Measurements from ENCODE around the gene FLCN.
"Not testable (repeated sequence)": the region's sequence is repeated elsewhere in the genome, so short reads cannot be mapped to it uniquely, and the experiment has no call there.

FLCN gene

GRCh38 chr17:17186551-17187505, 50.1 kb downstream of the FLCN start:
- no peak for DNase-seq (ENCODE audit: low spot score)

DNA sequence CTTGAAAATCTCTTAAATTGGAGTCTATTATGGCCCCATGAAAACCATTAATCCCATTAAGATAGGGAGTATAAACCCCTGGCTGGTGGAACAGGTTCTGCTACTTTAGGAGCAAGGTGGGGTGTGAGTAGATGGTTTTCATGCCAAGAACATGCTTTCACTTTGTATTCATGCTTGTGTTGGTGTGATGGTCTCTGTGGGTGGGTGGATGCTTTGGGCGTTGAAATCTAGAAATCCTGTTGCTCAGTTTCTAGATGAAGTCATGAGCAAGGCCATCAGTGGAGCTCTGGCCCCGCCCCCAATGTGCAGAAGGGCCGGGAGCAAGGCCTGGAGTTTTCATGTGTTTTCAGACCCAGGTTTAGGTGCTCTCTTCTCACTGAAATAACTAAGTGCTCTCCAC, 50.9 kb downstream of the FLCN start:
- DNase-seq (ENCODE audit: low spot score), result no peak

DNA sequence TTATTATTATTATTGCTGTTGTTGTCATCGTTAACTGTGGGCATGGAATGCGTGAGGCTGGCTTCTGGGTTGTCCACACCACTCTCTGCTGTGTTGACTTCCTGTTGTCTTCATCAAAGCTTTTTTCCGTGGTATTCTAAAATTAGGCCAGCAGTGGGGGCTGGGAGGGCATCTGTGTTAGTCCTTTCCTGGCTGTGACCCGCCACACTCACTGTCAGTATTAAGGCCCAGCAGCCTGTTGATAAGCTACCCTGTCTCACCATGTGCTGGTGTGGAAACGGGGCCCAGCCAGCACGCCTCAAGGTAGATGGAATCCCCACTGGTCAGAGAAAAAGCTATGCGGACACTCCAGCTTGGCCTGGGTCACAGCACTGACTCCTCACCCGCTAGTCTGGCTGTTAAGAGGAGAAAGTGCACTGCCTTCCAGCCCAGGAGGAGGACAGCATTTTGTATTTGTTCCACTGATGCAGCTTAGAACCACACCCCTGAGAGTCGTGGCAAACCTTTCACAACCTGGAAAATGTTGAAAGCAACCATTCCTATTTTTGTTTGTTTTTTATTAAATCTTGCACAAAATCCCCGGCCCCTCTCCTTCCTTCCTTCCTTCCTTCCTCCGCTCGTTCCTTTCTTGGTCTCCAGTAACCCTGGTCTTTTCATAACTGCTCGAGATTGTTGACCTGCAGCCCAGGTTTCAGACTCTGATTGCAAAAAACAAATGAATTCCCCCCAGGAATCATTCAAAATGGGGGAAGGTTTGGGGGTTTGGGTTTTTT, 51.8 kb downstream of the FLCN start:
- not testable (repeated sequence) for DNase-seq (ENCODE audit: low spot score)

- DNase-seq (ENCODE audit: low spot score), result no peak
These were observed 53.2 kb downstream of the FLCN start for GRCh38 chr17:17183744-17184143.

GRCh38 chr17:17182598-17183136, 54.3 kb downstream of the FLCN start:
- no peak for DNase-seq (ENCODE audit: low spot score)

DNA sequence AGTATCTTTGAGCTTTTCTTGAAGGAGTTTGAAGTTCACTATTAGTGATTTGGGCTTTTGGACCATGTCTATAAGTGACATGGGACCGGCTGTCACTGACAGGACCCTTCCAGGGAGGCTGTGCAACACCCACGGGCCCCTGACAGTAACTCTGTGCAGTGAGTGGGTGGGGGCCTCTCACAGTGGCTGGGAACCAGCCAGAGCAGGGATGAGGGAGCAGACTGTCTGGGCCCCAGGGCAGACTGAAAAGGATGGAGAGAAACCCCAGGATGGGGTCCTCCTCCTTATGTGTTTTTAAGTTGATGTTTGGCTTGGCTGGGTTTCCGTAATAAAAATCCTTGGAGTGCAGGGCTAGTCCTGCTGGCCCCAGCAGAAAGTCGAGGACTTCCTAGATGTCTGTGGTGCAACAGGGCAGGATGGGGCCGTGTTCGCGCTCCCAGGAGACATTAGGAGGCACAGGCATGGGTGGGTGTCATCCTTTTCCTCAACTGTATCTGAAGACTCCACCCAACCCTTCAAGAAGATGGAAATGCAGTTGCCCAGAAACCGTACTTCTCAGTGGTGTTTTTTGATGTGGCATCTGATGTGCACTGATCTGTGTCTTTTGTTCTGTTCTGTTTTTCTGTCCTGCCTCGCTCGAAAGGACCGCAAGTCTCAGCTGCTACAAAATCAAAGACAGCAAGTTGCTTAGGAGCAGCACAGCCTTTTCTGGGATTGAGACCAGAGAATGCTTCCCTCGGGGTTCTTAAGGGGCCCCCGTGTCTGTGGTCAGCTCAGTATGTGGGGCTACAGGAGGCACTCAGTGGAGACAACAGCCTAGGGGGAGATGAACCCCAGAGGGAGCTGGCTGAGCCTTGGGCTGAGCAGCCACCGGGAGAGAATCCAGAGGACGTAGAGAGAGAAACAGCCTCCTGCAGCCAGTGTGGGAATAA, 55.0 kb downstream of the FLCN start:
- DNase-seq (ENCODE audit: low spot score), result no peak

- DNase-seq (ENCODE audit: low spot score), result no peak
These were observed 56.0 kb downstream of the FLCN start for GRCh38 chr17:17180741-17181525.

GRCh38 chr17:17180141-17180603, 56.8 kb downstream of the FLCN start:
- DNase-seq (ENCODE audit: low spot score), result no peak

- DNase-seq (ENCODE audit: low spot score), result no peak
These were observed 57.6 kb downstream of the FLCN start for GRCh38 chr17:17179371-17179827.

DNA sequence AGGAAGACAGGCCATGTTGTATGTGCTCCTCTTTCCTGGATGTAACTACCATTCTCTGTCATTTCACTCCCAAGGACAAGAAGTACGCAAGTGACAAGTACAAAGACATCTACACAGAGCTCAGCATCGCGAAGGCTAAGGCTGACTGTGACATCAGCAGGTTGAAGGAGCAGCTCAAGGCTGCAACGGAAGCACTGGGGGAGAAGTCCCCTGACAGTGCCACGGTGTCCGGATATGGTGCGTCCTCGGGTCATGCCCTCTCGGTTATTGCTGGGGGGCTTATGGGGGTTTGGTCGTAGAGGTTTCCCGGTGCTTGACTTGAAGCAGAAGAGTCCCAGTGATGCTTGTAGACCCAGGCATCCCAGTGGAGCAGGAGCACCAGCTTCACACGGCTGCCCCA, 59.8 kb downstream of the FLCN start:
- no peak for DNase-seq (ENCODE audit: low spot score)

- DNase-seq (ENCODE audit: low spot score), result no peak
These were observed 60.6 kb downstream of the FLCN start for GRCh38 chr17:17176341-17176740.

DNA sequence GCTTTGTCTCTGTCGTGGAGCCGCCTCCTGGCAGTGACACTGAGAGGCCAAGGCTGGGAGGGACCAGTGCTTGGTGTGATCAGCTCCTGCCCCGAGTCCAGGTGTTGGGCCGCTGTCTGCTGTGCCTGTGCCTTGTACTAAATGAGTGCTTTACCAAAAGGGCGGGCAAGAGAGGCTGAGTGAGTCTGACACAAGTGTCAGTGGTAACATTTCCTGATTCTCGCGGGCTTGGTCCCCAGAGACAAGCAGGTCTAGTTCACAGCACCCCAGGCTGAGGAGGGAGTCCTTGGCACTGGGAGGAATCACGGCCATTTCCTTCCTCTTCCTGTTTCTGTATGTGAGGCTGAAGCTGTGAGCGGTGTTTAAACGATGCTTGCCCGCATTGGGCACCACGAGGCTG, 61.1 kb downstream of the FLCN start:
- no peak for DNase-seq (ENCODE audit: low spot score)

GRCh38 chr17:17175340-17175739, 61.6 kb downstream of the FLCN start:
- no peak for DNase-seq (ENCODE audit: low spot score)

DNA sequence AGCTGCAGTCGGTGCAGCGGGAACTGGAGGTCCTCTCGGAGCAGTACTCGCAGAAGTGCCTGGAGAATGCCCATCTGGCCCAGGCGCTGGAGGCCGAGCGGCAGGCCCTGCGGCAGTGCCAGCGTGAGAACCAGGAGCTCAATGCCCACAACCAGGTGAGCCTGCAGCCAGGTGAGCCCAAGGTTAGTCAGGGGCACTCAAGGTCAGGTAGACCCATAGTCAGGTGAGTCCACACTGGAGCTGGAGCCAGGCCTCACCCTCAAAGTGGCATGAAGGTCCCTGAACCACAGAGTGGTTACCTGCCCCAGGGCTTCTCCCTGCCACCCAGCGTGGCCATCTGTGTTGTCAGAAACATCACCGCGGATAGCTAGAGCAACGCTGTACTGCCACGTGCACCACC, 63.0 kb downstream of the FLCN start:
- DNase-seq (ENCODE audit: low spot score), result no peak

- DNase-seq (ENCODE audit: low spot score), result no peak
These were observed 64.0 kb downstream of the FLCN start for GRCh38 chr17:17172990-17173389.

DNA sequence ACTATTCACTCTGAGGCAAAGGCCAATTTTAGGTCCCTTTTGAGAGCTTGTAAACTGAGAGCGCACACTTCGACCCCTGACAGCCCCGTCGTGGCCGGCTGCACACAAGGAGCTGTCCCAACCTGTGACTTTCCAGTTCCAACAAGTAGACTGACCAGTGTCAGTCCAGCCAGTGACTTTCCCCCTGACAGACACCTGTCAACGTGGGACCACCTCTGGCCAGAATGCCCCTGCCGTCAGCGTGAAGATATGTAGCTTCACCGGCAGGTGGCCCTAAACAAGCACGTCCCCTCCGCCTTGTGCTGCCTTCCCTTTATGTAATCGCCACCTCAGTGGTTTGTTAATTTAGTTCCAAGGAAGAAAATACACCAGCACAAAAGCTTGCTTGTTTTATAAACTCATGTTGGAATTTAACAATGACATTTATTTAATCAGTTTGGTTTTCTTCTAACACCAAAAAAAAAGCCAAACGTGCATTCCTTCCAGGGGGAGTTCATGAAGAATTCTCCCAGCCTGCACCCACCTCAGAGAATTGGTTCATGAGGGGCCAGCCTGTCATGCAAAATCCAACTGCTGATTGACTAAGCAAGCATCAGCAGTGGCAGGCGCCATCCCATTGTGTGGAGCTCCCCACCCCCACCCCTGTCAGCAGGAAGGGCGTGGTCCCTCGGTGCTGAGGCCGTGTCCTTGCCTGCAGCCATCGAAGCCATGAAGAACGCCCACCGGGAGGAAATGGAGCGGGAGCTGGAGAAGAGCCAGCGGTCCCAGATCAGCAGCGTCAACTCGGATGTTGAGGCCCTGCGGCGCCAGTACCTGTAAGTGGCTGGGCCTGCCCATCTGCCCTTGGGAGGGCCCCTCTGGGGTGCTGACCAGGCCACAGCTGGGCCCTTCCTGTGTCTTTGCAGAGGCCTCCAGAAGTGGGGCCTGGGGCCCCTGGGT, 64.7 kb downstream of the FLCN start:
- DNase-seq (ENCODE audit: low spot score), result no peak

- no peak for DNase-seq (ENCODE audit: low spot score)
These were observed 65.8 kb downstream of the FLCN start for GRCh38 chr17:17171186-17171585.

DNA sequence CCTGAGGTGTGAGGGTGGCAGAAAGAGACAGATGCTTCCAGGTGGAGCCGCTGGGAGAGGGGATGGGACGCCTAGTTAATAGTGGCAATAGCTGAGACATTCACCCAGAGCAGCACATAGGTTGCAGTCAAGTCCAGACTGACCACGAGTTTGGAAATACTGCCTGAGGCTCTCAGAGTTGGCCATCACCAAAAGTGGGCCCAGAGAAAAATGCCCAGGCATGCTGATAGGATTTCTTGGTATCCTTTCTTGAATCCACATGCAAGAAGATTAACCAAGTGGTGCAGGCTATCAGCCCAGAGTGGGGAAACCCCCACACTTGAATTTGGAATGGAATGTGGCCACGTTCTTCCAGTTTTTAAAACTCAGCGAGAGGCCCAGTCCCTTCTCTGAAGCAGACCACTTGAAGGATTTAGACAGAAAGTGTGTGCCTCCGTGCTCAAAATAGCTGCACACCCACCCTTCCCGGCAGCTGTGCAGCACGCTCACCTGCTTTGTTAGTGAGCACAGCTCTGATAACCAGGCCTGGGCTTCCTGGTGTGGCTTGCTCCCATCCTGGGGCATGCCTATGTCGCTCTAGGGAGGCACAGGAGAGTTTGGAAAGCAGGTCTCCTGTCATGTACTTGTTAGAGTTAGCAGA, 66.5 kb downstream of the FLCN start:
- DNase-seq (ENCODE audit: low spot score), result no peak

GRCh38 chr17:17169396-17169795, 67.6 kb downstream of the FLCN start:
- no peak for DNase-seq (ENCODE audit: low spot score)

Measured in SK-N-DZ (cell line).